Measurements from ENCODE around the gene FAM169A. TPM values are rescaled to one million over a fixed set of nuclear protein-coding genes. Genes with fewer than 3 reads are reported as not detected.

FAM169A gene
- total RNA-seq (2012; rRNA removed) (under 0.01 TPM in 2 replicates), polyA plus RNA-seq (2012; rRNA removed) (not detected in 2 replicates), Bru-seq, nascent RNA (percentile 14 among the genes with signal in this experiment), BruChase-seq, experiment 1, labeled RNA remaining after a 6-hour chase (percentile 13 among the genes with signal in this experiment), BruChase-seq, experiment 2, labeled RNA remaining after a 2-hour chase (percentile 15 among the genes with signal in this experiment)
- polyA plus RNA-seq (2012; cell fraction: cytosol; rRNA removed), result not detected in 2 replicates
- 0.02 TPM in 1 of 2 replicates, not detected in the other for polyA plus RNA-seq (2012; cell fraction: nucleus; rRNA removed; ENCODE audit: low replicate concordance)
- long read RNA-seq, result 0 reads

DNA sequence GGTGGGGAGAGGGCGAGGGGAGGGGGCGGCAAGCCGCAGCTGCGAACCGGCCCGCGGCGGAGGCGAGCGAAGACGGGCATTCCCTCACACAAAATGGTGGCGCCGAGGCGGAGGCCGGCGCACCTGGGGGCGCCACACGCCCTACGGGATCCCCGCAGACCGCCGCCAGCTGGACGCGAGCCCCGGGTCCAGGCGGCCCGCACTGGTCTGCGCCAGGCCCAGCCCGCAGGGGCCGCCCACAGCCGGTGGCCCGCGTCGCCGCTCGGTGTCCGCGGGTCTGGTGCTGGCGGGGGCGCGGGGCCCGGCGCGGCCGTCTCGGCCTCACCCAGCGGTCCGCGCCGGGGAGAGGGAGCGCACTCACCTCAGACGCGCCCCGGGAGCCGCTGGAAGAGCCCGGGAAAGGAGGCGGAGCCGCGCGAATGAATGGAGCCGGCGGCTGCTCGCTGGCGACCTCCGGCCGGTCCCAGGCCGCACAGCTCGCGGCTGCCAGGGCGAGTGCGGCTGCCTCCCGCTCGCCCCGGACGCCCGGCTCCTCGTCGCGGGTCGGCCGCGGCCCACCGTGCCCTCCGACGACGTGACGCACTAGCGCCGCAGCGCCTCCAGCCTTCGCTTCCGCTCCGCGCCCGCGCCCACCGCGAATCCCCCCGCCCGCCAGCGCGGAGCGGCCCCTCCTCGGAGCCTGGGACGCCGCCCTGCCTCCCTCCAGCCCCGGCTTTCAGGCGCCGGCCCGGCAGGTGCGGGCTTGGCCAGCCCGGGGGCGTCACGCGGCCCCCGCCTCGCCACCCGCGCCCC lies at the start of gene FAM169A:
FAM169A (minus strand) TSS at position 584 of the 792 bp plus-strand sequence. CDS start 24,711 bp downstream, outside the sequence.
- CTCF ChIA-PET, result no interaction called here
- H3K27ac ChIP-seq (ENCODE audit: insufficient read depth, low read length), result no peak within 1 kb of the TSS

More for the DNA sequence above, at the start of gene FAM169A:
- Histone ChIP-seq H3K4me3 (ENCODE audit: insufficient read depth, low read depth, low read length) (peak within 1 kb of the TSS; percentile 44), H2BK5ac (ENCODE audit: low read depth, low read length, poor library complexity, severe bottlenecking) (no peak within 1 kb of the TSS), H3K14ac (replicated peaks; ENCODE audit: low read depth, low read length) (no peak within 1 kb of the TSS), H3K36me3 (ENCODE audit: control insufficient read depth, insufficient read depth, low read length) (no peaks in the 10 kb centered on the region), H4K5ac (ENCODE audit: low read depth, low read length) (no peak within 1 kb of the TSS), H2BK20ac (ENCODE audit: low read depth, low read length) (no peak within 1 kb of the TSS), H2BK15ac (ENCODE audit: low read depth, low read length) (no peak within 1 kb of the TSS), H3K56ac (ENCODE audit: extremely low read depth, insufficient read depth, low read length) (no peak within 1 kb of the TSS), H3K9ac (ENCODE audit: low read depth, low read length) (no peak within 1 kb of the TSS), H3K27me3 (ENCODE audit: control insufficient read depth, insufficient read depth, low read length) (peaks cover 50% of the 10 kb centered on the region), H2AK5ac (ENCODE audit: low read depth, low read length) (no peak within 1 kb of the TSS), H2BK120ac (ENCODE audit: low read depth, low read length) (no peak within 1 kb of the TSS), H3K18ac (ENCODE audit: low read depth, low read length) (no peak within 1 kb of the TSS), H4K8ac (ENCODE audit: low read depth in 2 of 2, low read length in 2 of 2) (no peak within 1 kb of the TSS), H3K23ac (ENCODE audit: low read depth, low read length) (no peak within 1 kb of the TSS), H3K9me3 (ENCODE audit: control insufficient read depth, insufficient read depth, low read length) (no peaks in the 10 kb centered on the region), H2AFZ (replicated peaks; ENCODE audit: low read length, poor library complexity) (peak within 1 kb of the TSS; percentile 91), H3K79me1 (ENCODE audit: low read depth in 1 of 2, low read length in 2 of 2) (no peaks in the 10 kb centered on the region), H3K4ac (ENCODE audit: low read depth, low read length) (no peak within 1 kb of the TSS), H3K4me2 (ENCODE audit: low read depth, low read length) (peak within 1 kb of the TSS; percentile 59), H2AK9ac (replicated peaks; ENCODE audit: low read depth, low read length, poor library complexity) (peak within 1 kb of the TSS; percentile 59), H3K9me1 (ENCODE audit: insufficient read depth, low read length) (no peaks in the 10 kb centered on the region), H4K20me1 (ENCODE audit: insufficient read depth, low read length) (no peaks in the 10 kb centered on the region), H3K4me1 (ENCODE audit: control insufficient read depth, insufficient read depth, low read length) (no peaks in the 10 kb centered on the region), H4K91ac (ENCODE audit: insufficient read depth, low read depth, low read length) (no peak within 1 kb of the TSS)
- dilution Hi-C loops (cut with HindIII; ENCODE audit: low sequenced_read_pairs, unreplicated experiment) (no loop called here), intact Hi-C loops (cut with micrococcal nuclease) (no loop called here), in situ Hi-C loops (cut with MboI; ENCODE audit: low sequenced_read_pairs) (no loop called here)
- peak; percentile 4 for DNase-seq
- no peak for TF ChIP-seq RCOR1 (IDR thresholded peaks at IDR 0.05; ENCODE audit: insufficient replicate concordance, low read length)
- POLR2A ChIA-PET (ENCODE audit: unreplicated experiment), result no interaction called here
- peak; percentile 91 for ATAC-seq (ENCODE audit: low read depth)
- 2% methylated on average over 57 of the region's 119 CpGs; no CpG with 5 or more reads in 1 of the 2 experiments for WGBS, 2 experiments (ENCODE audit: extremely low coverage in 2 of 2, insufficient read length in 1 of 2)
- no TSS peak for BruUV-seq (replicated peaks)
